Brain microvascular endothelial cell (primary cell): ENCODE measurements around the gene ARL11.

Source experiments
- DNase-seq: peaks from one replicate; pipeline ENCODE4 v3.0.0-alpha.2; 2020
- H3K27ac ChIP-seq: fragments of 250-450 bp; sonication (Bioruptor Pico); 2 replicates; pipeline ENCODE4 v1.5.1; 2020; ENCODE audit warnings: mild to moderate bottlenecking, moderate library complexity
- H3K27me3 ChIP-seq: fragments of 250-450 bp; sonication (Bioruptor Pico); replicated peaks from 2 replicates; pipeline ENCODE4 v1.5.1; 2020; ENCODE audit warnings: mild to moderate bottlenecking
- H3K36me3 ChIP-seq: fragments of 250-450 bp; sonication (Bioruptor Pico); replicated peaks from 2 replicates; pipeline ENCODE4 v1.5.1; 2020; ENCODE audit warnings: mild to moderate bottlenecking
- H3K4me3 ChIP-seq: 2 replicates; pipeline ENCODE4 v1.5.1; 2011; ENCODE audit warnings: low read depth, mild to moderate bottlenecking, control low read depth, low read length, moderate library complexity
- CTCF ChIP-seq: IDR thresholded peaks from 2 replicates; pipeline ENCODE4 v1.5.1; 2011; ENCODE audit warnings: low read depth, mild to moderate bottlenecking, moderate library complexity, low read length, control low read depth, inconsistent platforms; ENCODE audit errors: missing control alignments
- in situ Hi-C: cut with HindIII; loops from 2 replicates; pipeline ENCODE4 v1.10.0; 2017; ENCODE audit warnings: low sequenced_read_pairs, low pct_ligation_motif_present

Gene ARL11

DNA sequence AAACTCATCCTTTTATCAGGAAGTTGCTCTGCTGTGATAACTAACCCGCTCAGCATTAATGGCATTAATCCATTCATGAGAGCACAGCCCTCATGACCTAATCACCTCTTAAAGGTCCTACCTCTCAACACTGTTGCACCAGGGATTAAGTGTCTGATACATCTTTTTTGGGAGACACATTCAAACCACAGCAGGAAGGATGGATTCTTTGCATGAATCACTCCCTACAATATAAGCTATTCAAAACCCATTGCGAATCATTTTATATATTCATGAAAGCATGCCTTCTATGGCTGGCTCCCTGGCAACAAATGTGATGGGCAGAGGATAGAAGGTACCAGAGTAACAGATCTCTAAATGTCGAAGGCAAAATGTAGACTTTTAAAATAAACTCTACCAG lies 27.6 kb downstream of the ARL11 start:
- no peak for TF ChIP-seq CTCF
- Histone ChIP-seq H3K27ac (no peak overlapping the region), H3K36me3 (no peaks in the 10 kb centered on the region), H3K27me3 (no peaks in the 10 kb centered on the region), H3K4me3 (no peak overlapping the region)
- in situ Hi-C loops, result no loop called here
- DNase-seq, result no peak

- Histone ChIP-seq H3K4me3 (no peak overlapping the region), H3K27me3 (no peaks in the 10 kb centered on the region), H3K27ac (no peak overlapping the region), H3K36me3 (no peaks in the 10 kb centered on the region)
- no peak for TF ChIP-seq CTCF
- in situ Hi-C loops, result no loop called here
- DNase-seq, result no peak
These were observed 28.9 kb downstream of the ARL11 start for GRCh38 chr13:49657241-49657641.

GRCh38 chr13:49664606-49665005 lies 36.3 kb downstream of the ARL11 start:
- DNase-seq, result no peak
- H3K27ac ChIP-seq, result no peak overlapping the region
- TF ChIP-seq CTCF, result no peak
- in situ Hi-C loops, result no loop called here
- H3K36me3 ChIP-seq, result no peaks in the 10 kb centered on the region
- no peaks in the 10 kb centered on the region for H3K27me3 ChIP-seq
- no peak overlapping the region for H3K4me3 ChIP-seq

- H3K4me3 ChIP-seq, result no peak overlapping the region
- H3K27me3 ChIP-seq, result no peaks in the 10 kb centered on the region
- no peak overlapping the region for H3K27ac ChIP-seq
- TF ChIP-seq CTCF, result no peak
- no peaks in the 10 kb centered on the region for H3K36me3 ChIP-seq
- DNase-seq, result peak; percentile 31
- in situ Hi-C loops, result no loop called here
These were observed 39.5 kb downstream of the ARL11 start for GRCh38 chr13:49667773-49668172.

GRCh38 chr13:49669735-49670309 lies 41.5 kb downstream of the ARL11 start:
- Histone ChIP-seq H3K36me3 (peaks cover under 1% of the 10 kb centered on the region), H3K27me3 (no peaks in the 10 kb centered on the region), H3K27ac (no peak overlapping the region), H3K4me3 (no peak overlapping the region)
- in situ Hi-C loops, result no loop called here
- TF ChIP-seq CTCF, result peak; percentile 90
- DNase-seq, result peak; percentile 56

GRCh38 chr13:49670828-49671227 lies 42.5 kb downstream of the ARL11 start:
- no peak for TF ChIP-seq CTCF
- in situ Hi-C loops, result no loop called here
- no peak overlapping the region for H3K27ac ChIP-seq
- no peak overlapping the region for H3K4me3 ChIP-seq
- H3K36me3 ChIP-seq, result peaks cover 4% of the 10 kb centered on the region
- H3K27me3 ChIP-seq, result no peaks in the 10 kb centered on the region
- DNase-seq, result no peak
